ENCODE data around the gene HDAC4.

HDAC4 gene

DNA sequence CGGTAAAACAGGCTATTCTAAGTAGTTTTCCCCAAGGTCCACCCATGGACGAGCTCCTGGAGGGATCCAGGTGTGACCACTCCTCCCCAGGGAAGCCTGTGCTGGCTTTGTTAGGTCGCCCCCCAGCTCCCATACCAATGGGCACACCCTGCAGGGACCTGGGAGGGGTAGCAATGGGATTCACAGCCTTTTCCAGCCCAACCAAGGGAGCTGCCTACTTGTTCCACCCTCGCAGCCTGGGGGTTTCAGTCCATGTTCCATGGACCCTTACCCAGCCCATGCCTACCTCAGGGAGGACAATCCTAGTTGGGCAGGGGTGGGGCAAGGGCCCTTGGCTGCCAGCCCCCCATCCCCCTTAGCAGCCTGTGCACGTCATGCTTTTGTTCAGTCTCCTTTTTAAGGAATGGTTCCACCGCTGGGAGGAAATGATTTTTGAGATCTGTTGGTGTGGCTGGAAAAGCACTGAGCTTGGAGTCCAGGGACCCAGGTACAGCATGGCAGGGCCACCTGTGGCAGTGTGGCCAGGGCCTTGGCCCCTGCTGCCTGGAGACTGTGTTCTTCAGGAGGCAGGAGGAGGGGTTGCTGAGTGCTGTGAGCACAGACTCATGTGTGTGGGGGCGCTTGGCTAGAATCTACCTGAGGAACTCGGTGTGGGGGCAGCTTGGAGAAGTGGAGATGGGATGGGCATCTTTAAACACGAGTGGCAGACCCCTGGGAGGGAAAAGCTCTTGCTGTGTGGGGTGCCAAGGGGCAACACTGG is 386.2 kb downstream of the HDAC4 start:
- DNase-seq, result no peak

GRCh38 chr2:239013678-239013976 is 387.2 kb downstream of the HDAC4 start:
- no peak for DNase-seq

DNA sequence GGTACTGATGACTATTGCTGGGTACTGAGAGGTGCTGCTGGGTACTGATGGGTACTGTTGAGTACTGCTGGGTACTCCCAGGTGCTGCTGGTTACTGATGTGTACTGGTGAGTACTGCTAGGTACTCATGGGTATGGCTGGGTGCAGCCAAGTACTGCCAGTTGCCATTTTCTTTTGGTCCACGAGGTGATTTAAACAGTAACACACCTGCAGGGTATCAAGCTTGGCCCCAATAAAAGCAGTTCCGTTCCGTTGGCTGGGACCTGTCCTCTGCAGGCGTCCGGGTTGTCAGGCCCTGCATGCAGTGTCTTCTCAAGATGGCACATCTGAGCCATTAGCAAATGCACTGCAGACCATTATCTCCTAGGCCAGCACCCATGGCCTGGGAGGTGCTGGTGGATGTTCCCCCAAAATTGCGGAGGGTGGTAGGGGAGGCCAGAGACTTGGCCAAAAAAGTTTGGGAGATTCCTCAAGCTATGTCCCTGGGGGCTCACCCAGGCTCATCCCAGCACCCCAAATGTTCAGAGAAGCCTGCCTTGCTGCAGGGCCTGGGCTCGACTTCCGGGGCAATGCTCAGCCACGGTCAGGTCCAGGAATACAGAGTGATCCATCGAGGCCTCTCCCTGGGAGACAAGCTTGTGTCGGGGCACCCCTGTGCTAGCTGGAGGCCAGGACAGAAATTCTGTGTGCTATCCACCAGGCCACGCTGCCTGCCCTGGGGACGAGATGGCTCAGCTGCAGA is 387.7 kb downstream of the HDAC4 start:
- no peak for DNase-seq

- no peak for DNase-seq
Measured at GRCh38 chr2:239012228-239012627, 388.6 kb downstream of the HDAC4 start.

DNA sequence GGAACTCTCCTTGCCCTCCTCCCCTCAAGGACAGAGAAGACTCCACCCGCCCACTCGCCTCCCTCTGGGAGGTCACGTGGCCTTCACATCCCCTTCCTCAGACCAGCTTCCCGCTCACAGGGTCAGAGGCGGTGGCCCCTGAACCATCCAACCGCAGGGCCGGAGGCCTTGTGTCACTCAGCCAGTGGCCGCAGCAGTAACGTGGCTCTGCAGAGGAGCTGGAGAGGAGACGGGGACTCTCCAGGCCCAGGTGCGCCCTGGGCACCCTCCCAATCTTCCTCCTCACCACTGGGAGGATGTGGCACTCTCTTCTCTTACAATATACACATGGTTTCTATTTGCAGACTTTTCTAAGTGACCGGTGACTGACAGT is 391.2 kb downstream of the HDAC4 start:
- DNase-seq, result no peak

DNA sequence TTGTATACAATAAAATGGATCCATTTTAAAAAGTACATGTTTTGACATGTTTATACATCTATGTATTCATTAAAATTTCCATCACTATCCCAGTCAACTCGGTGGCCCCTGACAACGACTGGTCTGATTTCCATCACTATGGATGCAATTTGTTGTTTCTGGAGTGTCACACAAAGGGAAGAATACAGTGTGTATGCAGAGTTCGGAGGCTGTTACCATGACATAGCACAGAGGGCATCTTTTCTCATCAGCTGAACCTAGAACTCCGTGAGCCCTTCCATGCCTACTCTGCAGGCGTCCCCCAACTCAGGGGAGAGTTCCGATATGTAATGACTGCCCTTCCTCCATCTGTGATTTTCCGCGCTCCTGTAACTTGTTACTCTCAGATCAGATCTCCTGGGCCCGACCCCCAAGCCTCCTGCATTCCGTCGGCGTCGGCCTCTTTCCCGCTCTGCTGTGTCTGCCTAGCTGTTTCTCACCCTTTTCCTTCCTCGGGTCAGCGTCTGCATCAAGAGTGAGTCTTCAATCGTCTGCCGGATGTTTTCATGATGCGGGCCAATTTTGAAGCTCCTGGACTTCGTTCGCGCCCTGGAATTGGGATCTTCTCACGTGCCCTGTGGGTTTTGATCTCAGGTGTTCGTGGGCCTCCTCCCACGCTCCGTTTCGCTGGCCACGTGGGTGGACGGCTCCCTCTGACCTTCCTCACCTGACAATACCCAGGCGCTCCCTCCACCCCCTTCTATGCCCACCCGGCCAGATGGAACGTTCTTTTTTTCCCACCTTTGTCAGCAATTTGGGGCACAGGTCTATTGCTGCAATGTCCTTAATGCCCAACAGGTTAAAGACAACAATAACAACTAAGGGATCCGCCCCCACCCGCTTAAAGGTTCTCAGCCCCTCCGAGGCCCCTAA is 391.9 kb downstream of the HDAC4 start:
- no peak for DNase-seq

- DNase-seq, result no peak
Measured at GRCh38 chr2:239008004-239008403, 392.8 kb downstream of the HDAC4 start.

- no peak for DNase-seq
Measured at GRCh38 chr2:239006622-239007285, 394.1 kb downstream of the HDAC4 start.

GRCh38 chr2:239005586-239005985 is 395.2 kb downstream of the HDAC4 start:
- DNase-seq, result no peak

GRCh38 chr2:239004274-239005015 is 396.4 kb downstream of the HDAC4 start:
- no peak for DNase-seq

GRCh38 chr2:239003624-239004273 is 397.1 kb downstream of the HDAC4 start:
- no peak for DNase-seq

DNA sequence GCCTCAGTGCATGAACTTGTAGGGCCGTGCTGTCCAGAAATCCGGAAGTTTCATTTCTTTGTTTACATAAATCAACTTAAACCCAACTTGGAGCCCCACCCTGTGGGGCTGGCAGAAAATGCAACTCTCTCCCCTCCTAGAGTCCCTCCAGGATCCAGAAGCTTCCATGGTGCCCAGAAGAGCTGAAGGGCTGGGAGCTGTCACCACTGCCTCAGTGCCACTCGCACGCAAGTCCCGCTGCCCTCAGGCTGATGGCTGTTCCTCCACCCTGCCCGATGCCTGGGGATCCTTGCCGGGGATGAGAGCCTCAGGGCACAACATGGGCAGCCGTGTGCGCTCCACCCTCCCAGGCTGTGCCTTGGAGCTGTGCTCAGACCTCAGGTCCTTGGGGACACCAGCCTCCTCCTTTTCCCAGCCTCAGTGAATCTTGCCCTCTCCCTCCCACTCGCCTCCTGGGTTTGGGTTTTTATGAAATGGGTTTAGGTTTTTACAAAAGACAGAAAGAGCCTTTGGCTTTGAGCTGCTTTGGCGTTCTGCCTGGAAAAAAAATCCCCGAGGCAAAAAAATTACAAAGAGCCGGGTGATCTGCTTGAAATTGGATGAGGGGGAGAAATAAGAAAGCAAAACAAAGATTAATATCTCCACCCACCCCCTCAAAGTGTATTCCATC is 397.7 kb downstream of the HDAC4 start:
- DNase-seq, result no peak

- DNase-seq, result no peak
Measured at GRCh38 chr2:239002591-239002953, 398.2 kb downstream of the HDAC4 start.

DNA sequence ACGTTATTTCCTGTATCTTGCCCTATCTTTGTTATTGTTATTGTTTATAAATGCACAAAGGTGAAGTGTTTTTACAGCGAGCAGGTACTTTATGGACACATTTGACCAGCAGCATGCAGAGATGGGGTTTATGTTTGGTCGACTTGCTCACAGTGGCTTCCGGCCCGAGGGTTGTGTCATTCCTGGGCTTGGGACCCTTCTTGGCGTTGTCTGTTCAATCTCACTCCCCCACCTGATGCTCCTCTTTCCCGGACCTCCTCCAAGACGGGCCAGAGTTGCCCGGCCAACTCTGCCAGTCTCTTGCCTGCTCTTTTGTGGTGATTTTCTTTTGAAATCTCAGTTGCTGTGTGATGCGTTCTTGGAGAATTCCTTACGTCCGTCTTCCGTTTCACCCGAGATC is 399.0 kb downstream of the HDAC4 start:
- DNase-seq, result no peak

- no peak for DNase-seq
Measured at GRCh38 chr2:239000500-239001073, 400.2 kb downstream of the HDAC4 start.

DNA sequence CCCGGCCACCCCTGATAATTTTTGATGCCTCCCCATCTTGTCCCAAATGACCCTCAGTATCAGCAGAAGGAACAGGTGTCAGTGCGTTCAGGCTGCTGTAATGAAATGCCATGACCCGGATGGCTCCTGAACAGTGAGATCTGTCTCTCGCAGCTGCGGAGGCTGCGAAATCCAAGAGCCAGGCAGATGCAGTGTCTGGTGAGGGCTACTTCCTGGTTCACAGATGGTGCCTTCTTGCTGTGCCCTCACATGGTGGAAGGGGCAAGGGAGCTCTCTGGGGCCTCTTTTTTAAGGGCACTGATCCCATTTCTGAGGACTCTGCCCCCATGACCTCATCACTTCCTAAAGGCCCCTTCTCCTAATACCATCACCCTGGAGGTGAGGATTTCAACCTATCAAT is 400.7 kb downstream of the HDAC4 start:
- DNase-seq, result no peak

DNA sequence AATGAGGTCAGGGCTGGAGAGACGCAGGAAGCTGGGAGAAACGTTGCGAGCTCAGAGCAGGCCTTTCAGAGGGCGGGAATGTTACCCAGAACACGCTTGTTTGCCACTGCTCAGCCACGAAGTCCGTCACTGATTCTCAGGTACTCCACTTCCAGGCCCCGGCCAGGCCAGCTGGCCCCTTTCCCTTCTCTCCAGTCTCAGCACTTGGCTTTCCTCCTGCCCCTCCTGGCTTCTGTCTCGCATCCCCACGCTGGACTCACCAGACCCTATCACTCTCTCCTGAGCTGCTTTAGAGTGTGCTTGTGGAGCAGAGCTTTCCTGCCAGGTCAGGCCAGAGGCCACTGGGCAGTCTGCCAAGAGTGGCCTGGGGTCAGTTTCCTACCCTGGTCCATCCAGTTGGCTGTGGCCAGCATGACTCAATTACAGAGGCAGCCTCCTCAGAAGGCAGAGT is 401.5 kb downstream of the HDAC4 start:
- DNase-seq, result no peak

DNA sequence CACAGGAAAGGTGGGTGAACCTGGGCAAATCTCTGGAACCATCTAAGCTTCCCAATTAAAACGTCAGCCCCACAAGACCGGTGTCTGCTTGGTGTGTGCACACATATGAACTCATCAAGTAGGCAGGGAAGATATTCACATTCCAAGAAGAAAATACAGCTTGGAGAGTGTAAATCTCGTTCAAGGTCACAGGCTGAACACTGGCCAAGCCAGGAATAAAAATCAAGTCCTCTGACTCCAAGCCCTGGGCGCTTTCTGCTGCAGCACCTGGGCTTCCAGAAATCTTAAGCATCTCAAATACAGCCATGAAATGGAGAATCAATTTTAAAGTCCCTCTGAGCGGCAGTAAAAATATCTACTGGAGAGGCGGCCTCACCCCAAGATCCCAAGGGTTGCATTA is 402.0 kb downstream of the HDAC4 start:
- no peak for DNase-seq
